ENCODE measurements around the gene EFEMP2.

GRCh38 chr11:65864706-65865471 is 7.7 kb downstream of the EFEMP2 start:
- TF ChIP-seq CTCF (optimal IDR thresholded peaks at IDR 0.05 in 1 of 3, IDR thresholded peaks at IDR 0.05 in 1 of 3, conservative IDR thresholded peaks at IDR 0.05 in 1 of 3; ENCODE audit: extremely low read depth in 1 of 3, insufficient read depth in 2 of 3, low read length in 3 of 3), result no peak
- TF ChIP-seq EZH2 (IDR thresholded peaks at IDR 0.05; ENCODE audit: low read length), result no peak

All from keratinocyte (primary cell).